NT2/D1 (cell line): Measurements from ENCODE around the gene SOCS6.

Source experiments
- DNase-seq: peaks from one replicate; pipeline ENCODE4 v3.0.0-alpha.2; 2011; ENCODE audit warnings: low read depth, low spot score
- H3K27me3 ChIP-seq: 2 replicates; pipeline ENCODE4 v1.6.0; 2011; ENCODE audit warnings: mild to moderate bottlenecking; ENCODE audit not compliant: insufficient read length, insufficient read depth
- H3K36me3 ChIP-seq: 2 replicates; pipeline ENCODE4 v1.6.1; 2011; ENCODE audit warnings: mild to moderate bottlenecking, low read length, mixed read lengths; ENCODE audit not compliant: insufficient read depth, insufficient read length
- H3K4me1 ChIP-seq: 2 replicates; pipeline ENCODE4 v1.5.1; 2011; ENCODE audit not compliant: insufficient read depth, insufficient read length
- H3K4me3 ChIP-seq: 2 replicates; pipeline ENCODE4 v1.5.1; 2011; ENCODE audit warnings: low read depth; ENCODE audit not compliant: insufficient read length
- H3K9ac ChIP-seq: 2 replicates; pipeline ENCODE4 v1.6.0; 2011; ENCODE audit warnings: low read depth; ENCODE audit not compliant: insufficient read length
- H3K9me3 ChIP-seq: 2 replicates; pipeline ENCODE4 v1.5.1; 2011; ENCODE audit warnings: mild to moderate bottlenecking, low read length; ENCODE audit not compliant: insufficient read depth
- SUZ12 ChIP-seq: IDR thresholded peaks from 2 replicates; pipeline ENCODE4 v1.6.1; 2011; ENCODE audit not compliant: insufficient read length, insufficient read depth; ENCODE audit errors: extremely low read depth
- YY1 ChIP-seq: IDR thresholded peaks from 2 replicates; pipeline ENCODE4 v1.6.1; 2011; ENCODE audit not compliant: insufficient read length, insufficient read depth
- ZNF274 ChIP-seq: IDR thresholded peaks from 2 replicates; pipeline ENCODE4 v1.6.1; 2011; ENCODE audit warnings: mild to moderate bottlenecking, low read depth, low read length

SOCS6 gene

DNA sequence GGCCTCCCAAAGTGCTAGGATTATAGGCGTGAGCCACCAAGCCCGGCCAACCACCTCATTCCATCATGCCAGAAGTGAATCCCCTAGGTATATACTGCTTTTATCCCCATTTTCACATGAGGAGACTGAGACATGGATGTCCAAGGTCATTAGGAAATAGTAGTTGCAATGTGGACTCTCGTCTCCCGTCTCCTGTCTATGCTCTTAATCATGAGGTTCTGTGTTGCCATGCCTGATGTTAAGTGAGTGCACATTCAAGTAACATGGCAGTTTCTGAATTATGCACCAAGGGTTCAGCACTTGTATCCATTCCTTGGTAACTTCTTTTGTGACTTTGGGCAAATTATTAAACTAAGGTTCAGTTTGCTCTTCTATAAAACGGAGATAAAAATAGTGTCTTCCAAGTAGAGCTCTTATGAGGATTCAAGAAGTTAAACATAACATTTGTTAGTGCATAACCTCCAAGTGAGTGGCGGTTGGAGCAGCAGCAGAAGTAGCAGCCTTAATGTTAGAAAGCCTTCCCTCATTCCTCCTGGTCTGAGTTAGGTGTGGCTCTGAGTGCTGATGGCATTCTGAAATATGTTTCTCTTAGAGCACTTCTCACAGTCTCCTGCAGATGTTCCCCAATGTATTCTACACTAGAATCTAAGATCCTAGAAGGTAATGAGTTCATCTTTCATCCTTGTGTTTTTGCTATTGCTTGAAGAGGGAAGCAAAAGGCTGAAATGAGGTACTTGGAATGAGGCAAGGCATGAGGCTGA lies 21.9 kb downstream of the SOCS6 start:
- Histone ChIP-seq H3K4me3 (no peak overlapping the region), H3K9ac (no peak overlapping the region), H3K36me3 (no peaks in the 10 kb centered on the region), H3K27me3 (no peaks in the 10 kb centered on the region), H3K9me3 (peaks cover 15% of the 10 kb centered on the region), H3K4me1 (no peaks in the 10 kb centered on the region)
- TF ChIP-seq ZNF274 (no peak), SUZ12 (no peak), YY1 (no peak)
- no peak for DNase-seq

DNA sequence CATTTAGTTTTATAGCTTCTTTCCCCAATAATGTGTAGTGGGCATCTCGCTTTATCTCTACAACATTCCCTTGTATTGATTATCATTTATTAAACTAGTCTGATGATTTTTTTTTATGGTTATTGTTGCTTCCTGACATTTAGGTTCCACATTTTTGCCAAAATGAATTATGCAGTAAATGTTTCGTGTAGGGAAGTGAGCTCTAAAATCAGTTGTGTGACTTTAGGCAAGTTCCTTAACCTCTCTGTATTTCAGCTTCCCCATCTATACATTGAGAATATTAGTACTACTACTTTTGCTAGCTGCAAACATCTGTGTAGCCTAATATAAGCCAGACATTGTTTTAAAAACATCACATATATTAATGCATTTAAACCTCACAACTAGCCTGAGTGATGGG lies 22.9 kb downstream of the SOCS6 start:
- Histone ChIP-seq H3K36me3 (no peaks in the 10 kb centered on the region), H3K4me3 (no peak overlapping the region), H3K9ac (no peak overlapping the region), H3K4me1 (no peaks in the 10 kb centered on the region), H3K9me3 (peaks cover 15% of the 10 kb centered on the region), H3K27me3 (no peaks in the 10 kb centered on the region)
- no peak for TF ChIP-seq ZNF274
- TF ChIP-seq YY1, result no peak
- TF ChIP-seq SUZ12, result no peak
- no peak for DNase-seq

DNA sequence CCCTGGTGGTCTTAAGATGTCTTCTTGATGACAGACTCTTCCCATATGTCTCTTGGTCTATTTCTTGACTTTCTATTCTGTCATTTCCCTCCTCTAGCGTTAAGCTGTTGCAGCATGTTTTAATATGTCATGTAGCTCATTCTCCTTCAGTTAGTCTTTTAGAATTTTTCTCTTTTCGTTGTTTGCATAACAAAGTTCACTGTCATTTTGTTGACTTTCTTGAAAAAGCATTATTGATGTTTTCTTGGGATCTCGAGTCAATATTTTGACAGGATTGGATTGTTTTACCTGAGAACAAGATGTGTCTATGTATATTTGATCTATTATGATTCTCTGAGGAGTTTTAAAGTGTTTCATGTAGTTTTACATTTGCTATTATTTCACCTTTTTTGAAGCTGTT lies 24.8 kb downstream of the SOCS6 start:
- Histone ChIP-seq H3K4me1 (no peaks in the 10 kb centered on the region), H3K9ac (no peak overlapping the region), H3K4me3 (no peak overlapping the region), H3K27me3 (no peaks in the 10 kb centered on the region), H3K36me3 (no peaks in the 10 kb centered on the region), H3K9me3 (peaks cover 3% of the 10 kb centered on the region)
- no peak for DNase-seq
- no peak for TF ChIP-seq YY1
- no peak for TF ChIP-seq ZNF274
- no peak for TF ChIP-seq SUZ12

DNA sequence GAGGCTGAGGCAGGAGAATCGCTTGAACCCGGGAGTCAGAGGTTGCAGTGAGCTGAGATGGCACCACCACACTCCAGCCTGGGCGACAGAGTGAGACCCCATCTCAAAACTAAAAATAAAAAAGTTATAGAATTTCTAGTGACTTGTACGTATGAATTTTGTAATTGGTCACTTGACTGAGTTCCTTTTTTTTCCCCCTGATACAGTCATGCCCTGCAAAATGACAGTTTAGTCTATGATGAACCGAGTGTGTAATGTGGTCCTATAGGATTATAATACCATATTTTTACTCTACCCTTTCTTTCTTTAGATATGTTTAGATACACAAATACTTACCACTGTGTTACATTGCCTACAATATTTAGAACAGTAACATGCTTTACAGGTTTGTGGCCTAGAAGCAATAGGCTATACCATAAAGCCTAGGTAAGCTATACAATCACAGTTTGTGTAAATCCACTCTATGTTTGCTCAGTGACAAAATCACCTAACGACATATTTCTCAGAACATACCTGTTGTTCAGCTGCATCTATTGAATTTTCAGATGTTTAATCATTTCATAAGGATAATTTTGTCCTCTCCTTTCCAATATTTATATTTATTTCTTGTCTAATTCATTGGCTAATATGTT lies 25.4 kb downstream of the SOCS6 start:
- DNase-seq, result no peak
- Histone ChIP-seq H3K4me1 (no peaks in the 10 kb centered on the region), H3K27me3 (no peaks in the 10 kb centered on the region), H3K9ac (no peak overlapping the region), H3K36me3 (no peaks in the 10 kb centered on the region), H3K9me3 (no peaks in the 10 kb centered on the region), H3K4me3 (no peak overlapping the region)
- TF ChIP-seq YY1 (no peak), ZNF274 (no peak), SUZ12 (no peak)

DNA sequence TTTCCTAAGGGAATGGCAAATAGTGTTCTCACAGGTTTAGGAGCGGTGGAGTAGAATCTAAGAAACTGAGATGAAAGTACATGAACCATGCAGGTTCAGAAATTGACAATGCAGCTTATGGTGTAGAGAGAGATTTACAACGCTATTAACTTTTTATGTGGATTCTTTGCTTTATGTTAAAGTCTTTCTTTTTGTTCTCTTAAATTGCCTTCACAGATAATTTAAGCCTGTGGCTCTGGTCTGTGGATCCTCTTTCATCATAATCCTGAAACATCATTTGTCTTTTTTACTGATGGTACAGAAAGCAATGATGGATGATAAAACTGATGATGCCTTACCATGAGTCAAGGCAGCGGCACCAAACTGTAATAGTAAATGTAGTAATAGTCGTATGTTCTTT lies 30.3 kb downstream of the SOCS6 start:
- Histone ChIP-seq H3K9me3 (no peaks in the 10 kb centered on the region), H3K27me3 (no peaks in the 10 kb centered on the region), H3K4me3 (no peak overlapping the region), H3K9ac (no peak overlapping the region), H3K4me1 (no peaks in the 10 kb centered on the region), H3K36me3 (peaks cover 2% of the 10 kb centered on the region)
- no peak for DNase-seq
- no peak for TF ChIP-seq SUZ12
- no peak for TF ChIP-seq YY1
- TF ChIP-seq ZNF274, result no peak

DNA sequence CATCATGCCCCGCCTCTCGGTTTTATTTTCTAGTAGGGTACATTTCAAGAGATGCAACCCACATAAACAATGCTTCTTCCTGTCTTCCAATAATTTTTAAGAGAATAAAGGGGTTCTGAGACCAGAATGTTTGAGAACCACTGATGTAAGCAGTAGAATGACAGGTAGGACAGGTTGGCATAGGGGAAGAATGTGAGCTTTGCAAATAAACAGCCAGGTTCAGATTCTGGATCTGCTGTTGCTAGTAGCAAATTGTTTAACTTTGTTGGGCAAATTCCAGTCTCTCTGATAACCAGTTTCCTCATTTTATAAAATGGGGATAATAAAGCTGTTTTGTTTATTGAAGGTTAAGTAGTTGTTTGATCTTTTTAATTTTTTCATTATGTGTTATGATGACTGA lies 32.8 kb downstream of the SOCS6 start:
- Histone ChIP-seq H3K4me1 (no peaks in the 10 kb centered on the region), H3K9ac (no peak overlapping the region), H3K36me3 (peaks cover 19% of the 10 kb centered on the region), H3K4me3 (no peak overlapping the region), H3K9me3 (no peaks in the 10 kb centered on the region), H3K27me3 (no peaks in the 10 kb centered on the region)
- no peak for DNase-seq
- no peak for TF ChIP-seq ZNF274
- TF ChIP-seq YY1, result no peak
- TF ChIP-seq SUZ12, result no peak

DNA sequence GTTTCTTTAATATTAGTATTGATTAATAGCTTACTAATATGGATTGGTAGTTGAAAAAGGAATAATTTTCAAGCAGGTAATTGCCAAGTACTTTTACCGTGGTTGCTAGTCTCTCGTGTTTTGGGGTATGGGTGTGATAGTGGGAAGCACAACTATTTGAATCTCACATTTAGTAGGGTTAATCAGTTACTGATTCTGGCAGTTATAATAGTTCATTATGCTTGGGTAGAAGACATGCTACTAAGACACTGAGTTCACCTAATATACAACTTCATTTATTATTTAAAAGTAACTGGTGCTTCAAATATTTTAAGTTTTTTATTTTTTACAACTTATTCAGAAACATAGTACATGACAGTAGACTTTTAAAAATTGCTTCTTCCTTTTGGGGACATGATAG lies 33.5 kb downstream of the SOCS6 start:
- Histone ChIP-seq H3K9me3 (no peaks in the 10 kb centered on the region), H3K9ac (no peak overlapping the region), H3K4me1 (no peaks in the 10 kb centered on the region), H3K4me3 (no peak overlapping the region), H3K36me3 (peaks cover 19% of the 10 kb centered on the region), H3K27me3 (no peaks in the 10 kb centered on the region)
- DNase-seq, result no peak
- TF ChIP-seq SUZ12 (no peak), YY1 (no peak), ZNF274 (no peak)
